A204.1 (cell line): ENCODE results near the gene PARVB.

Experiments used
- FAIRE-seq: peaks from 2 replicates; lab custom pipeline; 2012; peaks lifted over from hg19 to GRCh38; lab: Jason Lieb, UNC

Gene PARVB

GRCh38 chr22:44024288-44024921 lies at the start of gene PARVB:
Gene PARVB, plus strand, starts transcription at chr22:44024302. Its CDS starts 38 bp downstream, at chr22:44024340.
- FAIRE-seq, result no peak

GRCh38 chr22:43975041-43975440 lies 49.1 kb upstream of the PARVB start:
- no peak for FAIRE-seq

- no peak for FAIRE-seq
Measured at GRCh38 chr22:43976861-43977795, 47.0 kb upstream of the PARVB start.

DNA sequence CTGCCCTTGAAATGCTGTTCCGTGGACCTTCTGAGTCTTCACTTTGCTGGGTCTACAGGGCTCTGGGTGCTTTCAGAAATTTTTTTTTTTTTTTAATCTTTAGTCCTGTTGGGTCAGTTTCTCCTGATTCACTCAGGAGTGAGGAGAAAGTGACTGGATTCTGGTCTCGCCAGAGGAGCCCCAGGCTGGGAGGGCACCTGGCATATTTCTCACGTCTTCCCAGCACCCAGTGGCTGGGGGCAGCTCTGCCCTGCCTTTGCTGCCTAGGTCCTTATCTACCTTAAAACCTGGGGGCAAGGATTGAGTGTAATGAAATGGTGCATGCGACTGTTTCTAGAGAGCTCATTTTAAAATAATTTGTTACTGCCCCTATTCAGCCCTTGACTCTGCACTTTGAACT lies 45.5 kb upstream of the PARVB start:
- FAIRE-seq, result no peak

- FAIRE-seq, result no peak
Measured at GRCh38 chr22:43980579-43980978, 43.5 kb upstream of the PARVB start.

- FAIRE-seq, result no peak
Measured at GRCh38 chr22:43980996-43981395, 43.1 kb upstream of the PARVB start.

DNA sequence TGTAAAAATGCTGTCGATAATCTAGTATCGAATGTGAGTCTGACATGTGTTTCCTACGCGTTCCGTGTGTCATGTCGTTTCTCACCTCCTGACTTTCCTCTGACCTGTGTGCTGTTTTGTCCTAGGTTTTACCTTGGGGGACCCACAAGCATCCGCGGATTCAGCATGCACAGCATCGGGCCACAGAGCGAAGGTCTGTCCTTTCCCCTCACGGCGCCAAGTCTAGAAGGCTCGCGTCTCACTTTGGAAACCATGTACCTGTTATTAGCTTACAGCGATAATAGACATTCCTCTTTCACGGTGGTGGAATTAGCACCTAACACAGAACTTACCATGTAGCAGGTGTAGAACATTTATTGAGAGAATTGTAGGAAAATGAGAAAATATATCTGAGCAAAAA lies 40.3 kb upstream of the PARVB start:
- FAIRE-seq, result no peak

- no peak for FAIRE-seq
Measured at GRCh38 chr22:43985532-43985931, 38.6 kb upstream of the PARVB start.

- FAIRE-seq, result no peak
Measured at GRCh38 chr22:43988116-43988820, 35.8 kb upstream of the PARVB start.

- FAIRE-seq, result no peak
Measured at GRCh38 chr22:43988960-43989359, 35.1 kb upstream of the PARVB start.

DNA sequence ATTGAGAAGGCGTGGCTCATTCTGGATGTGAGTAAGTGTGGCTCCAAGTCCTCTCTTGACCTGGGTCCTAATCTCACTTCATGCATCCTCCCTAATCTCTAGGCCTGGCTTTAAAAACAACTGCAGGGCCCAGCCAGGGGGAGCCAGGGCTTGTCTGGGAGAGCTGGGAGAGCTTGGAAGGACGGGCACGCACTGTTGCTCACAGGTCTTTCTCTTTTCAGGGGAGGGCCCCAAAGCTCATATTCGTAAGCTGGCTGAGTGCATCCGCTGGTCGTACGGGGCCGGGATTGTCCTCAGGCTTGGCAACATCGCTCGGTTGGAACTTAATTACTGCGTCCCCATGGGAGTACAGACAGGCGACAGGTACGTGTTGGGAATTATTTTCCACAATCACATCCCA lies 34.1 kb upstream of the PARVB start:
- no peak for FAIRE-seq

GRCh38 chr22:43991316-43992020 lies 32.6 kb upstream of the PARVB start:
- no peak for FAIRE-seq

GRCh38 chr22:43992331-43992821 lies 31.7 kb upstream of the PARVB start:
- no peak for FAIRE-seq

- peak; percentile 47 for FAIRE-seq
Measured at GRCh38 chr22:43993072-43993760, 30.9 kb upstream of the PARVB start.

DNA sequence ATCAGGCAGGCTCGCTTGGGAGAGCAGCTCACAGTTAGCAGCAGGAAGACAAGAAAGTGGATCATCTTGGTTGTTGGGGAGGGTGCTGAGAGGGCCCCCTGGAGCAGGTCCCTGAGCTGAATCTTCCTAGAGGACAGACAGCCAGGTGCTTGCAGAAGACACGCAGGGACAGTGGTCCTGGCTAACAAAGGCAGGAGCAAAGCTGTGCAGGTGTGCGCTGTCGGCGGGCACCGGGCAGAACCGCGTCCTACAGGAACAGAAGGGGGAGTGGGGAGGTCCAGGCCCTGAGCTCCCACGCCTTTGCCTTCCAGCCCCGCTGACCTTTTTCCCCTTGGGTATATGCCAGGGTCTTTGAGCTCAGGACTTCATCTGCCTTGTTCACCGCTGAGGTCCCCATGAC lies 30.1 kb upstream of the PARVB start:
- FAIRE-seq, result no peak

- no peak for FAIRE-seq
Measured at GRCh38 chr22:43994416-43994815, 29.7 kb upstream of the PARVB start.

- no peak for FAIRE-seq
Measured at GRCh38 chr22:43995057-43995685, 28.9 kb upstream of the PARVB start.

DNA sequence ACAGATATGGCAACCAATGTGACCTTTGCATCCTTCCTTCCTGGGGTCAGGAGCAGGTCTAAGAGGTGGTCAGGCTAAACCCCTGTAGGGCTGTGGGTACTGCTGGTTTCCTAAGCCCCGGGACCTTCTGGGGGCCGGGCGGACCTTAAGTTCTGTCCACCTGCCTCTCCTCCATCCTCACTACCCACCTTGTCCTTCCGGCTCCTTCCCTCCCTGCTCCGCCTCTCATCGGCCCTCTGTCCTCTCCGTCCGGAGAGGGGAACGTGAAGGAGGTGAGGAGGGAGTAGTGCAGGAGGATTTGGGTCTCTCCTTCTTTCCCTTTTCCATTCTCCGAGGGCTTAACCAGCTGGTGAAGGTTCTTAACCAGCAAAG lies 28.3 kb upstream of the PARVB start:
- FAIRE-seq, result no peak

- FAIRE-seq, result no peak
Measured at GRCh38 chr22:43996170-43996980, 27.7 kb upstream of the PARVB start.

- no peak for FAIRE-seq
Measured at GRCh38 chr22:43996981-43997265, 27.2 kb upstream of the PARVB start.
